ENCODE data around the gene AJAP1. TPM values are rescaled to one million over a fixed set of nuclear protein-coding genes. Genes with fewer than 3 reads are reported as not detected.
"Not testable (repeated sequence)": the region's sequence is repeated elsewhere in the genome, so short reads cannot be mapped to it uniquely, and the experiment has no call there.

The AJAP1 gene, protein sequence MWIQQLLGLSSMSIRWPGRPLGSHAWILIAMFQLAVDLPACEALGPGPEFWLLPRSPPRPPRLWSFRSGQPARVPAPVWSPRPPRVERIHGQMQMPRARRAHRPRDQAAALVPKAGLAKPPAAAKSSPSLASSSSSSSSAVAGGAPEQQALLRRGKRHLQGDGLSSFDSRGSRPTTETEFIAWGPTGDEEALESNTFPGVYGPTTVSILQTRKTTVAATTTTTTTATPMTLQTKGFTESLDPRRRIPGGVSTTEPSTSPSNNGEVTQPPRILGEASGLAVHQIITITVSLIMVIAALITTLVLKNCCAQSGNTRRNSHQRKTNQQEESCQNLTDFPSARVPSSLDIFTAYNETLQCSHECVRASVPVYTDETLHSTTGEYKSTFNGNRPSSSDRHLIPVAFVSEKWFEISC
- polyA plus RNA-seq: 1 to 10 TPM in 1 of 3 donors, under 1 TPM in 2; 0.11 to 1.5 (median 0.37) TPM

DNA sequence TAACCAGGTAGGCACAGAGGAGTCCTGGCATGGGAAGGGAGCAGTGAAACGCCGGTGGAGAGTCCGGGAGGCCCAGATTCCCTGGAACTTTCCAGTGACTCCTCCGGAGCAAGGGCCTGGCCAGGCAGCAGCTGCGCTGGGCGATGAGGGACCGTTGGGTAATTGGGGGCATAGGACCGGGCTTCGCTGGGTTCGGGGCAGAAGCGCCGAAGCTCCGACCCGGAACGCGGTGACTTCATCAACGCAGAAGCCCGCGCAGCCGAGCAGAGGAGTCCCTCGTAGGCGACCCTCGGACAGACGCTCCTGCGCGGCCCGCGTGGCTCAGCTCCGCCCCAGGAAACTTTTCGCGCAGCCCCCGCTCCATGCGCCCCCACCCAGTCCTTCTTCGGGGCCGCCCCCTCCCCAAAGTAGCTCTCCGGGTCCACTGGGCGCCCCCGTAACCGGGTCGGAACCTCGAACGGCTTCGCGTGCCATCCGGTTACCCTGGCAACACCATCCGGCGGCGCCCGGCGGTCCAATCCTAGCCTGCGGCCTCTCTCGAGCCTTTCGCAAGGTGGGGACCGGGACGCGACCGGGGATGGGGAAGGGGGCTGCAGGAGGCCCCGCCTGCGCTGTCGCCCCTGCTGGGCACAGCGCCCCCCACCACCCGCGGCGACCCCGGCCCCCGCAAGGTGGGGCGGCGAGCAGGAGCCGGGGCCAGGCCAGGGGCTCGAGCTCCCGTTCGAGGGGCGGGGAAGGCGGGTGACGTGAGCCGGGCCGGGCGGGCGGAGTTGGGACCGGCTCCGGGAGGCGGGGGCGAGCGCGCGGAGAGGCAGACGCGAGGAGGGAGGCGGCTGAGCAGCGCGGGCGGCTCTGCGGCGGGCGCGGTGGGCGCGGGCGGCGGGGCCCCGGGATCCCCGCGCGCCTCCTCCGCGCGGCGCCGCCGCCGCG lies at the start of gene AJAP1:
Gene AJAP1, plus strand, starts transcription at position 814 of the 930 bp plus-strand sequence. CDS start 817 bp downstream, outside the sequence.
- no peak within 1 kb of the TSS for H3K27ac ChIP-seq (ENCODE audit: low read depth, low read length)
- 2 to 3% (median 3%) methylated on average over 77 to 111 of the region's 112 CpGs for whole genome bisulfite sequencing, 3 donors

DNA sequence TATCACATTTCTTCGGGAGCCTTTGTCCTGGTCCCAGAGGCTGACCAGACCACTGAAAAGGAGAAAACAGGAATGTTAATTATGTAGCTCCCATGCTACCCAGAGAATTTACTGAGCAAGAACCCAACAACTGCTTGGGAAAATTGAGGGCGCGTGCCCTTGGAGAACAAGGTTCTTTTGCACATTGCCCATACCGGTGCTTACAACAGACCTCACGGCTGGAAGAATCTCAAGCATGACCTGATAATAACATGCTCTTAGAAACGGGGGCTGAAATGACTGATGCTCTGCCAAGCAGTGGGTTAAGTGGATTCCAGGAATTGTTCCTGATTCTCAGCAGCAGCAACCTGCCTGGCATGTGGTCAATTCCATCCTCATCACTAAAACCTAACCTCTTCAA lies 49.3 kb upstream of the AJAP1 start:
- 40 to 56% (median 44%) methylated on average over 6 of the region's 6 CpGs for WGBS, 3 donors
- H3K27ac ChIP-seq (ENCODE audit: low read depth, low read length): no peak overlapping the region

DNA sequence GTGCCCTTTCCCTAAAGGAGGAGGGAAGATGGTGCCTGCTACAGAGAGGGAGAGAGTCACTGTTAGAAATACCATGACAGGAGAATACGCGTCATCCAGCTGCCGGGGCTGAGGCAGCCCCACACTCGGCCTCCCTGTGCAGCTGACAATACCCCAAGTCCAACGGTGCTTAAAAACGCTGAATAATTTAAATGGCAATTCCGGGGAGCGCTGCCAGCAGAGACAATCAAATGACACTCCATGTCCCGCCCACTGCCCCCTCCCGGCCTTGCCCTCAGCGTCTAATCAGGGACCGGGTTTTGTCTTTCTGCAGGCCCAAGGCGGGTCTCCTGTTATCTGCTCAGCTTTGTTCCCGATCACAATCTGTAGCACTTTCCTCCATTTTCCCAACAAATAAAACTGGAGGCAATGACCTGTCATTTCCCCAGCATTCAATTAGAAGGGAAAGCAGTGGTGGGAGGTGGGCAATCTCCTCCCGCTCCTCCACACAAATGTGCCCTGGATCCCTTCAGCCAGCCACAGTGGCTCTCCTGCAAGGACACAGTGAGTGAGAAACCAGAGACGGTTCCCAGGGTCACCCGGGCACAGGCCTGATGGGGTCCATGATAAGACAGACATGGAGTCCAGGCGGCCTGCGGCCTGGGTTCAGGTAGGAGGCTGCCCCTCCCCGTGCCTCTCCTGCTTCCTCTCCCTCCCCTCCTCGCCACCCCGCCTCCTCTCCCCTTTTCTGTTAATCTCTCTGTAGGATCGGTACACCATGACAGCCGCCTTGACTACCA lies 42.7 kb upstream of the AJAP1 start:
- WGBS, 3 donors: 51 to 85% (median 75%) methylated on average over 19 to 24 of the region's 24 CpGs
- H3K27ac ChIP-seq (ENCODE audit: low read depth, low read length): no peak overlapping the region

DNA sequence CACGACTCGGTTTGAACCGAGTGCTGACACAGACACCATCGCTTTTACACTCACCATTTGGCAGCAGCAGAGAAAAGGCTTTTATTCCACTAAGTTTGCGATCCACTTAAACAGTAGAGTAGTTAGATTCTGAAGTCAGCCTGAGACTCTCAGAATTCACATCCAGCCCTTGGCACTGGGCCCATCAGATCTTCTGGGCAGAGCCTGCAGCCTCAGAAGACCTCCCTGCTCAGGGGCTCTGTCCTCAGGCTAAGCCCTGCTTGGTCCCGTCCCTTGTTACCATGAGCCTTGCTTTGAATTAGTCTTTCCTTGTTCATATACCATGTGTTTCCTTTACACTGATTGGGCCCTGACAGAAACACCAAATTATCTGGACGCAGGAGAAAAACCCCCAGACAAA lies 41.4 kb upstream of the AJAP1 start:
- H3K27ac ChIP-seq (ENCODE audit: low read depth, low read length): no peak overlapping the region
- 58 to 65% (median 65%) methylated on average over 7 of the region's 7 CpGs for WGBS, 3 donors

DNA sequence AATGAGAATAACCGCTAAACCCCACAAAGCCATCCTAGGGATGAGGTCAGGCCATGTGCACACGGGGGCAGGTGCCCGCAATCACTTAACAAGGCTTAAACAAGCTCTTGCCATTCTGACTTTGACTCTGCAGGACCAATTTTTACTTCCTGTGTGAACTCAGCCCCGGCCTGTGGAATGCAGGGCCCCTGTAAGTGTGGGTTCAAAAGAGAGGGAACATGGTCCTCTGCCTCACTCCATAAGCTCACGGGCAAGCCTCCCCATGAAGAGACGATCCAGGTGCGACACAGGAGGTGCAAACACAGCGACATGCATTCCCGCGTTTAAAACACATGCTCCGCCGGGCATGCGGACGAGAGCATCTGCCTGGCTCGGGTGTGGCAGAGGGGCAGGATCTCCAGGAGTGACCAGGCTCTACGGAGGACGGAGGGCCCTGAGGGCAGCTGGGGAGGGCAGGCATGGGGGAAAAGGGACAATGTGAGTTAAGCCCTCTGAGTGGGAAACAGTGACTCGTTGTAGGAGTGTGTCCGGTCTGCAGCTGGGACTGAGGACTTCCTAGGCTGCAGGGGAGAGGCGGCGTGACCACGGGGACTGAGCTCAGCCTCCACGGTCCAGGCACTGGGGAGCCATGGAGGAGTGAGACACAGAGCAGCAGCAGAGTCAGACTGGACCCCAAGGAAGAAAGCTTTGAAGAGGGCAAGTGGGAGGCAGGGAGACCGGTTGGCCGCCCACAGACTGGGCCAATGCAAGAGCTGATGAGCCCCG lies 40.6 kb upstream of the AJAP1 start:
- 79 to 86% (median 81%) methylated on average over 26 of the region's 26 CpGs for WGBS, 3 donors
- H3K27ac ChIP-seq (ENCODE audit: low read depth, low read length): no peak overlapping the region

DNA sequence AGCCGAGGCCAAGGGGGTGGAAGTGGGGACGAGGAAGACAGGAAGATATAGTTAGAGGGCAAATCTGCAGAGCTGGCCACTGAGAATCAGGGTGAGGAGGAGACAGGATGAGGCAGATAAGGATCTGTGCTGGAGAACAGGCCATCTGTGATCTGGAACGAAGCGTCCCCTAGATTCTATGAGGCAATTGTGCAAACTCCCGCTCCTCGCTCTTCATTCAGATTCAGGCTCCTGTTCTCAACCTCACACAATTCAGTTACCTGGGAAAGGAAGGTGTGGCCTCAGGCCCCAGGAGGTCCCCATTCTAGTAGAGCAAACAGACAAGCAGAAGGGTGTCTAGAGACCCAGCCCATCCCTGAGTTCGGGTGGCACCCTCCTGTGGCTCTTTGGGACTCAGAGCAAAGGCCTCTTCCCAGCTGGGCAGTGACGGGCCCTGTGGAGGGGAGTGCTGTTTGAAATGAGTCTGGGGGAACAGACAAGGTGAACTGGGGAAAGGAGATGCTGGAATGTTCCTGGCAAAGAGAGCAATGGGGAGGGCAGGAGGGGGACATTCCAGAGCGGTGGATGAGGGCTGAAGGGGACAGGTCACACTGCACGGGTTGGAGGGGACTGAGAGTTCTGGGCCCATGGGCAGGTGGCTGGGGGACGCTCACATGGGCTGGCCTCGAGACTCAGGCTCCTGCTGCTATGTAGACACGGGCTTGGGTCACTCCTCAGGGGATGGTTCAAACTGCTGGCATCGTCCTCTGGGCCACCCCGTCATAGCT lies 39.9 kb upstream of the AJAP1 start:
- H3K27ac ChIP-seq (ENCODE audit: low read depth, low read length): no peak overlapping the region
- 55 to 78% (median 71%) methylated on average over 15 of the region's 15 CpGs for WGBS, 3 donors

DNA sequence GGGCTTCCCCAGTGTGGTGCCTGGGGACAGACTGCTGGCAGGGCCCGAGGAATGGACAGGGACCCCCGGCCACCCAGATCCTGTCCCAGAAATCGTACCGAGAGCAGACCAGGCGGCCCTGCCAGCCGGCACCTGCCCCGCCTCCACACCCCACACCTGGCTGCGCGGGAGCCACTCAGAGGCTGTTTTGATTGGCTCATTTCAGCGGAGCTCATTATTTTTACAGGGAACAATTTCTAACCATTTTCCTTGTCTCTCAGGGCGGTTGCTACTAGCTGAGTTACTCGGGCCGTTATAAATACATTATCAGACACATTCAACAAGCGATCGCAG lies 39.3 kb upstream of the AJAP1 start:
- no peak overlapping the region for H3K27ac ChIP-seq (ENCODE audit: low read depth, low read length)
- WGBS, 3 donors: 71 to 87% (median 86%) methylated on average over 15 of the region's 15 CpGs

DNA sequence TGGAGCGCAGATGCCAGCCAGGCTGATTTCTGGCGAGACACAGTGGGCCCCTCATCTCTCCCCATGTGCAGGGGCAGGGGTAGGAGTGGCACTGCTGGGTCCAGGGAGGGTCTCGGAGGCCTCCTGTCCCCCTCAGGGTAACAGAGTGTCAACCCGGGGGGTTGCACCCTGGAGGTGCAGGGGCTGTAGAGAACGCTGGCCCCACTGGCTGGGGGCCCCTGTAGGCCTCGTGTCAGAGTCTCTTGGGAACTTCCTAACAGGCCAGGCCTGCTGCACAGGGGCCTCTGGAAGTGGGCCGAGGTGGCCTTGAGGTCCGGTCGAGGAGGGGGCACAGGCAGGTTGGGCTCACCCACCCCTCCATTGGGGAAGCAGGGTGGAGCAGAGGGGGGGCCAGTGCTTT lies 38.9 kb upstream of the AJAP1 start:
- no peak overlapping the region for H3K27ac ChIP-seq (ENCODE audit: low read depth, low read length)
- 64 to 88% (median 81%) methylated on average over 9 of the region's 9 CpGs for WGBS, 3 donors

DNA sequence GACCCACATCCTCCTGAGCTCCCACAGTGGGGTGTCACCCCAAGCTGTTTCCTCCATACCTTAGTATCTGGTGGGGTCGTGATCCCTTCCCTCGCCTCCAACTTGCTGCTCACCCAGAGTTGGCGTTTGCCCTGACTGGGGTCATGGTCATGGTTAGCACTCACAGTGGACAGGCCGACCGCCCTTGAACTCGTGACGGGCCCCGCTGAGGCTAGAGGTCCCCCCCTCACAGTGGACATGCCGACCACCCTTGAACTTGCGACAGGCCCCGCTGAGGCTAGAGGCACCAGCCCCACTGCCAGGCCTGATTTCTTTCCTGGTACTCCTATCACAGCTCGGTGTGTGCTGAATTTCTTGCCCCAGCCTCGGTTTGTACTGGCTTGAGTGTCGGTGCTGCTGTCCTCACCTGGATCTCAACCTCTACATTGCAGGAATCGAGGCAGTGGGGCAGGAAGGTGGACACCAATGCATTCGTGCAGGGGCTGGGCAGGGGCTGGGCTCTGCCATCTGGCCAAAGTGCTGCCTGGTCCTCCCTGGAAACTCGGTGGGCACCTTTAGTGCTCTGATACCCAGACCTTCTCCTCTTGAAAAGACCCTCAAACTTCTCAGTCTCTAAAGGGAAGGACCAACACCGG lies 37.5 kb upstream of the AJAP1 start:
- 86 to 94% (median 88%) methylated on average over 18 of the region's 18 CpGs for WGBS, 3 donors
- H3K27ac ChIP-seq (ENCODE audit: low read depth, low read length): no peak overlapping the region

DNA sequence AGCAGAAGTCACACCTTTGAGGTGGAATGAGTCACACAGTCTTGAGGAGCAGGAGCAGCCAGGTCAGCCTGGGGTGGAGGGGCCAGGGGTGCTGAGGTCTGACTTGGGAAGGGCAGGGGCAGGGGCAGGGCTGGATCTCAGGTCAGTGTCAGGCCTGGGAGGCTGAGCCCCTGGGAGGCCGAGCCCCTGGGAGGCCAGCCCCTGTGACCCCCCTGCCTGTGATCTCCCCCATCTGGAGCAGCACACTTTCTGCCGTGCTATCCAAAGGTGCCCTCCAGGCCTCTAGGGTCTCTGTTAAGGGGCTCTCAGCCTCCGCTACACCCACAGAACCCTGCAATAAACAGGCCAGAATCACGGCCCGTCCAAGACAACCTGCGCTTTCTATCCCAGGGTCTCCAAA lies 36.9 kb upstream of the AJAP1 start:
- WGBS, 3 donors: 85 to 91% (median 91%) methylated on average over 6 of the region's 6 CpGs
- no peak overlapping the region for H3K27ac ChIP-seq (ENCODE audit: low read depth, low read length)

DNA sequence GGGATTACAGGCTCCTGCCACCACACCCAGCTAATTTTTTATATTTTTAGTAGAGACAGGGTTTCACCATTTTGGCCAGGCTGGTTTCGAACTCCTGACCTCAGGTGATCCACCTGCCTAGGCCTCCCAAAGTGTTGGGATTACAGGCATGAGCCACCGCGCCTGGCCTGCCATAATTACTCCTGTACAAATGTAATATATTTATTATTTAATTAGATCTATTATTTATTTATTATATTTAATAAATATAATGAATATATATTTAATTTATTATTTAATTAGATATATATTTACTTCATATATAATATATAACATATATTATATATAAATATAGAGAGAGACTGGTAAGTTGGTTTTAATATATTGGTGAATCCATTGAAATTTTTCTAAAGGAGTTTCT lies 35.6 kb upstream of the AJAP1 start:
- 86 to 98% (median 90%) methylated on average over 3 of the region's 3 CpGs for WGBS, 3 donors
- H3K27ac ChIP-seq (ENCODE audit: low read depth, low read length): not testable (repeated sequence)

DNA sequence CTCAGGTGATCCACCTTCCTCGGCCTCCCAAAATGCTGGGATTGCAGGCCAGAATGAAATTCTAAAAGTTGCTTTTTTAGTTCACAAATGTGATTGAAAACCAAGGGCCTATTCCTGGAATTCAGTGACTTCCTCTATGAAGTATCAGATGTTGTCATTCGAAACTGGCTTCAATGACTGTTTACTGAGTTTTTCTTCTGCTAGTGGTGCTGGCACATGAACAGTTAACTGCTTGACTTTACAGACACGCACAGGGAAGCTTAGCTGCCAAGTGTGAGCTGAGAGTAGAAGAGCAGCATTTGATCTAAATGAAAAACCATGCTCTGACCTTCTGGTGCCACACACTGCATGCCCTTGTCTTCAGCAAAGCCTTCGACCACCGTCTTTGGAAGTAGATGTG lies 32.8 kb upstream of the AJAP1 start:
- no peak overlapping the region for H3K27ac ChIP-seq (ENCODE audit: low read depth, low read length)
- 51 to 66% (median 63%) methylated on average over 5 of the region's 5 CpGs for WGBS, 3 donors

DNA sequence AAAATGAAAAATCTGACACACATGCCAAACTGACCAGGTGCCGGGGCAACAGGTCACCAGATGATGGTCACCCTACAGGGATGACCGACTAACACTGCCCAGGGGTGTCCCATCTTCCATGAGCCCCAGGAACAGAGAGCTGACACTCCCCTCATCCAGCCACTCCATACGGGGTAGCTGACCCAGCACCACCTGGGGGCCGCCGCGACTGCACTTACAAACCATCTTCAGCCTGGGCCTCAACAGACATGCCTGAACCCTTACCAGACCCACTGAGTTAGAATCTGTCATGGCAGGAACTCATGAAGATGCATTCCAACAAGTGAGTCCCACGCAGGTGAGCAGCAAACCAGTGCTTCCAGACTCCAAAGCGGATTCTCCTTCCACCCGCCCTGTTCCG lies 31.6 kb upstream of the AJAP1 start:
- WGBS, 3 donors: 84 to 92% (median 89%) methylated on average over 10 of the region's 10 CpGs
- H3K27ac ChIP-seq (ENCODE audit: low read depth, low read length): no peak overlapping the region

DNA sequence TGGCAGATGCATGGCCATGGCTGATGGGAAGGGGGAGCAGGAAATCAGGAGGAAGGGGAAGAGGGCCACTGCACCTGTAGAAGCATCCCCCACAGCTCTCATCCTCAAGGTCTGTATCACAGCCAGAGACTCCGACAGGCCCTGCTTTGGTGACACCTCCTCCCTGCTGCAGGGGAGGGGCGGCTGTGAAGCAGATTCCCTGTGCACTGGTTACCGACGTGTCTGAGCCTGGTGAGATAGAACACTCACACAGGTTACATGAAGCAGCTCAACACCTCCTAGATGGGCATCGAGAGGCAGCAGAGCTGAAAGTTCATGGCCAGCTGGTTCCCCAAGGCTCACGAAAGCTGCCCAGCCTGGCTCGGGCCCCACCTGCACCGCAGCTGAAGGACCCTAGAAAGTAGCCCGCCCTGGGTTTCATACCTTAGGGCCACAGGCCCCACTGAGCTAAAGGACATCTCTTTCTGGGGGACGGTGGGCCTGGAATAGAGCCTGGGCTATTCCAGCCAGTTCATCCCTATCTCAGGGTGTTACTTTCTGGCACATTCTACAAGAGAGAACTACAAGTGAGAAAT lies 30.2 kb upstream of the AJAP1 start:
- WGBS, 3 donors: 76 to 91% (median 81%) methylated on average over 10 of the region's 10 CpGs
- H3K27ac ChIP-seq (ENCODE audit: low read depth, low read length): no peak overlapping the region

DNA sequence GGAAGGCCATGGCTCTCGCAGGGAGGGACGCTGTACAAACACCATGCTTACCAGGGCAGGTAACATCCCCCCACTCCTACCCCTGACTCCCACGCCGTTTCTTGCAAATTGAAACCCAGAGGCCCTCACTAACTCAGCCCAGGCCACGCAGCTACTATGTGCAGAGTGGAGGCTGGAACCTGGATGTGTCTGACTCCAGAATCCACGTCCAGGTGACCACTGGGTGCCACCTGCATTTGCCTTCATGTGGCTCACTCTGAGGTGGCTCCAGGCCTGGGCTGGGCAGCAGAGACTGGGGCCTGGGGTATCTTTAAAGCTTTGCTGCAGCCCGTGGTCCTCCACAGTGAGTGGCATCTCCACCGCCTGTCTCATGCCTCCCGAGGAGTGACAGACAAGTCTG lies 29.6 kb upstream of the AJAP1 start:
- H3K27ac ChIP-seq (ENCODE audit: low read depth, low read length): no peak overlapping the region
- 61 to 85% (median 84%) methylated on average over 9 of the region's 9 CpGs for WGBS, 3 donors

DNA sequence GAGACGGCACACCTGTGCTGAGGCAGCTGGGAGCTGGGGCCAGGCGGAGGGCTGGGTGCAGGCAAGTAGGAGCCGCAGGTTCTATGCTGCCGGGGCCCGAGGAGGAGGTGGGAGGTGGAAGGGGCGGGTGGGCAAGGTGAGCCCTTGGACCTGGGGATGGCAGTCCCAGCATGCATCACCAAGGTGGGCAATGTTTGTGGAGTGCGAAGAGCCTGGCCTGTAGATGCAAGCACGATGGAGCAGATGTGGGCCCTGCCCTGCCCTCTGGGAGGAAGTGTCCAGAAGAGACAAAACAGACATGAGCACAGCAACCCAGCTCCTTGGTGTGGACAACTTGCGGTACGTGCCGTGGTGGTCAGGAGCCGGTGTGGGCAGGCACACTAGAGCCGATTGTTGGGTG lies 28.3 kb upstream of the AJAP1 start:
- no peak overlapping the region for H3K27ac ChIP-seq (ENCODE audit: low read depth, low read length)
- 79 to 89% (median 88%) methylated on average over 13 of the region's 13 CpGs for WGBS, 3 donors

All from adipose tissue (tissue), 3 donors.